MCF 10A (cell line): ENCODE measurements around the gene ZNF148. TPM values are rescaled to one million over a fixed set of nuclear protein-coding genes. Genes with fewer than 3 reads are reported as not detected.
A peak's percentile ranks its signal among the peaks of the same experiment; 100 is the strongest.

Experiments
- BruUV-seq: library from RNA; stranded (reverse); fragments of 400-500 nt; replicated peaks from 2 replicates; lab custom pipeline; 2021; lab: Mats Ljungman, UMichigan
- CTCF ChIA-PET: fragments of 300-600 bp; sonication (Branson Sonifier 250); formaldehyde crosslinking; extraction: SDS; loops from one replicate; lab custom pipeline; 2021; ENCODE audit warnings: antibody characterized with exemption, inconsistent platforms; lab: Yijun Ruan, JAX
- POLR2A ChIA-PET: fragments of 300-600, 350-650 bp; sonication (Branson Sonifier 250); formaldehyde crosslinking; extraction: SDS; loops from one replicate; lab custom pipeline; 2020; ENCODE audit warnings: antibody characterized with exemption, inconsistent platforms; lab: Yijun Ruan, JAX
- DNase-seq: peaks from one replicate; pipeline ENCODE4 v3.0.0-alpha.2; 2018; ENCODE audit not compliant: unreplicated experiment
- H3K27ac Mint-ChIP-seq: one replicate; pipeline ENCODE4 v1.8.0; 2022; ENCODE audit warnings: mild to moderate bottlenecking, low read depth, mixed read lengths; ENCODE audit not compliant: unreplicated experiment
- H3K27me3 Mint-ChIP-seq: one replicate; pipeline ENCODE4 v1.8.0; 2022; ENCODE audit warnings: mixed read lengths; ENCODE audit not compliant: insufficient read depth, unreplicated experiment
- H3K36me3 Mint-ChIP-seq: one replicate; pipeline ENCODE4 v1.8.0; 2022; ENCODE audit warnings: mild to moderate bottlenecking, moderate library complexity, mixed read lengths; ENCODE audit not compliant: insufficient read depth, unreplicated experiment
- H3K4me1 Mint-ChIP-seq: one replicate; pipeline ENCODE4 v1.8.0; 2022; ENCODE audit warnings: mixed read lengths; ENCODE audit not compliant: insufficient read depth, unreplicated experiment
- H3K4me3 Mint-ChIP-seq: one replicate; pipeline ENCODE4 v1.8.0; 2022; ENCODE audit warnings: mild to moderate bottlenecking, moderate library complexity, mixed read lengths; ENCODE audit not compliant: unreplicated experiment
- H3K9me3 Mint-ChIP-seq: one replicate; pipeline ENCODE4 v1.8.0; 2022; ENCODE audit warnings: mixed read lengths; ENCODE audit not compliant: unreplicated experiment
- intact Hi-C: fragments of 100-400 bp; cut with micrococcal nuclease; formaldehyde crosslinking; loops from 2 replicates; pipeline ENCODE4 v1.14.1; 2022
- total RNA-seq: library from RNA; stranded (reverse); gene quantifications from 2 replicates; pipeline ENCODE4 v1.2.3, GENCODE V29; 2022
- TF ChIP-seq, protein P1 (sequence below): fragments of 200-600 bp; IDR thresholded peaks from one replicate; pipeline ENCODE4 v1.8.0; 2022; ENCODE audit warnings: antibody characterized with exemption, mild to moderate bottlenecking; ENCODE audit not compliant: unreplicated experiment

ZNF148 gene
- total RNA-seq, 1 experiment from 2014 or later, result 35.2 TPM

DNA sequence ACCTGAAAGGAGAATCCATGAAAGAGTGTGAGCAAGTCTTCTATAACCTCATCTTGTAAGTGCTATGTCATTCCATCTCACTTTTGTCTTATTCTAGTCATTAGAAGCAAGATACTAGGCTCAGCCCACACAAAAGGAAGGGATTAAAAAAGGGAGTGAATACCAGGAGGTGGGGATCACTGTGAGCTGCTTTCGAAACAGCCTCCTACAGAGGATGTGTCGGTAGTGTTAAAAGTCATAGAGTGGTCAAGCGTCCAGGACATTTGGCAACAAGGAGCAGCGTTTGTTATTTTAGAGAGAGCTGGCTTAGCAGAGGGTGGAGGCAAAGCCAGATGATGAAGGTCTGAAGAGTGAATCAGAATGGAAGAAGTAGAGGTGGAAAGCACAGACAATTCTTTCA is 11.7 kb upstream of the ZNF148 start:
- H3K4me3 Mint-ChIP-seq, result no peak overlapping the region
- POLR2A ChIA-PET, result no interaction called here

DNA sequence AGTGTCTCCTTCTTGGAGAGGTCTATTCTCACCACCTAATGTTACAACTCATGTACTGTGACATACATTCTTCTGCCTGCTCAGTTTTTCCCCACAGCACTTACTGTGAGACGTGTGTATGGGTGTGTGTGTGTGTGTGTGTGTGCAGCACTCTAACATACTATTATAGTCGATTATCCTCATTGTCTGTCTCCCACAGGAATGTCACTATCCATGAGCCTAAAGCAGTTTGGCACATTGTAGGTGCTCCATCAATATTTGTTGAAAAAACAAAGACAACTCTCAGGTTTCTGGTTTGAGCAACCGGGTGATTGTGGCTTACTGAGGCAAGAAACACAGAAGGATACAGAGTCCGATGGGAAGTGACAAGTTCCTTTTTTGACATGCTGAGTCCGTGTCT is 8.6 kb upstream of the ZNF148 start:
- H3K27ac Mint-ChIP-seq, result no peak overlapping the region
- CTCF ChIA-PET, result no interaction called here
- H3K36me3 Mint-ChIP-seq, result no peaks in the 10 kb centered on the region
- POLR2A ChIA-PET, result no interaction called here
- DNase-seq, result no peak
- peaks cover 16% of the 10 kb centered on the region for H3K4me1 Mint-ChIP-seq
- intact Hi-C loops, result no loop called here
- no peaks in the 10 kb centered on the region for H3K9me3 Mint-ChIP-seq
- peaks cover 8% of the 10 kb centered on the region for H3K27me3 Mint-ChIP-seq
- no peak overlapping the region for H3K4me3 Mint-ChIP-seq
- BruUV-seq, result no TSS peak
- TF ChIP-seq, protein P1, sequence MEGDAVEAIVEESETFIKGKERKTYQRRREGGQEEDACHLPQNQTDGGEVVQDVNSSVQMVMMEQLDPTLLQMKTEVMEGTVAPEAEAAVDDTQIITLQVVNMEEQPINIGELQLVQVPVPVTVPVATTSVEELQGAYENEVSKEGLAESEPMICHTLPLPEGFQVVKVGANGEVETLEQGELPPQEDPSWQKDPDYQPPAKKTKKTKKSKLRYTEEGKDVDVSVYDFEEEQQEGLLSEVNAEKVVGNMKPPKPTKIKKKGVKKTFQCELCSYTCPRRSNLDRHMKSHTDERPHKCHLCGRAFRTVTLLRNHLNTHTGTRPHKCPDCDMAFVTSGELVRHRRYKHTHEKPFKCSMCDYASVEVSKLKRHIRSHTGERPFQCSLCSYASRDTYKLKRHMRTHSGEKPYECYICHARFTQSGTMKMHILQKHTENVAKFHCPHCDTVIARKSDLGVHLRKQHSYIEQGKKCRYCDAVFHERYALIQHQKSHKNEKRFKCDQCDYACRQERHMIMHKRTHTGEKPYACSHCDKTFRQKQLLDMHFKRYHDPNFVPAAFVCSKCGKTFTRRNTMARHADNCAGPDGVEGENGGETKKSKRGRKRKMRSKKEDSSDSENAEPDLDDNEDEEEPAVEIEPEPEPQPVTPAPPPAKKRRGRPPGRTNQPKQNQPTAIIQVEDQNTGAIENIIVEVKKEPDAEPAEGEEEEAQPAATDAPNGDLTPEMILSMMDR, result no peak

More for the DNA sequence above, 11.7 kb upstream of the ZNF148 start:
- TF ChIP-seq, protein P1, result no peak
- peaks cover 8% of the 10 kb centered on the region for H3K27me3 Mint-ChIP-seq
- H3K4me1 Mint-ChIP-seq, result peaks cover 12% of the 10 kb centered on the region
- CTCF ChIA-PET, result interaction anchor here (0.6 kb wide), 1 partner anchor 237 kb away, joined by 3 read pairs; no protein-coding TSS in a partner anchor
- intact Hi-C loops, result no loop called here
- no peaks in the 10 kb centered on the region for H3K36me3 Mint-ChIP-seq
- H3K9me3 Mint-ChIP-seq, result no peaks in the 10 kb centered on the region
- peak; percentile 49 for DNase-seq
- no TSS peak for BruUV-seq
- H3K27ac Mint-ChIP-seq, result no peak overlapping the region

DNA sequence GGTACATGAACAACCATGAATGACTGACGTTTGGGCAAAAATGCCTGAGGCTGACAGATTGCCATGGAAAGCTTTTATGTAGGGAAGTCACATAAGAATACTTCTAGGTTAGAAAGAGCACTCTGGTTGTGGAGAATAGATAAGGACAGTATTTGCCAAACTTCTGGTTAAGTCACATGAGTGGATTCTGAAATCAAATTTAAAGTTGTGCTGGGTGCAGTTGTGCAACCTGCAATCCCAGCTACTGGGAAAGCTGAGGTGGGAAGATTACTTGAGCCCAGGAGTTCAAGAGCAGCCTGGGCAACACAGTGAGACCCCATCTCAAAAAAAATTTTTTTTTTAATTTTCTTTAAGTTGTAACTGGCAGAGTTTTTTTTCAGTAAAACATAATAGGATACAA is 7.2 kb upstream of the ZNF148 start:
- TF ChIP-seq, protein P1, result no peak
- Mint-ChIP-seq H3K4me1 (peaks cover 16% of the 10 kb centered on the region), H3K27me3 (peaks cover 8% of the 10 kb centered on the region), H3K36me3 (no peaks in the 10 kb centered on the region), H3K27ac (no peak overlapping the region), H3K9me3 (no peaks in the 10 kb centered on the region), H3K4me3 (no peak overlapping the region)
- ChIA-PET POLR2A (no interaction called here), CTCF (interaction anchor here (1.7 to 2.1 kb wide), 2 partner anchors 15 to 55 kb away, joined by 5 to 6 read pairs; no protein-coding TSS in a partner anchor)
- BruUV-seq, result no TSS peak
- intact Hi-C loops, result no loop called here
- DNase-seq, result no peak

DNA sequence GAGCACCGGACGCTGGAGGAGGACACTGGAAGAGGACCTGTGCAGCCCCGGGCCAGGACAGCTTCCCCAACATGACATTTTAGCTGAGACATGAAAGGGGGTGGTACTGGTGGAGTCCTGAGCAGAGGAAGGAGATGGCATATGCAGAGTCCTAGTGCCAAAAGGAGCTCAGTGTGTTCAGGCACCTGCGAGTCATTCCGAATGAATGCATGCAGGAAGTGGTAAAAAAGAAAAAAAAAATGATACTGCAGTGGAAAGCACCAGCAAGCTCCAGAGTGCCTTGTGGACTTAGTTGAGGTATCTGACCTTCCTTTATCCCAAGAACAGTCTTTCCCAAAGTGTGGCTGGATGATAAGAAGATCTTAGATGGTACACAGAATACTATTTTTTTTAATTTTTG is 6.6 kb upstream of the ZNF148 start:
- Mint-ChIP-seq H3K36me3 (no peaks in the 10 kb centered on the region), H3K27me3 (peaks cover 8% of the 10 kb centered on the region), H3K4me3 (no peak overlapping the region), H3K4me1 (peaks cover 12% of the 10 kb centered on the region), H3K9me3 (no peaks in the 10 kb centered on the region), H3K27ac (no peak overlapping the region)
- DNase-seq, result no peak
- POLR2A ChIA-PET, result no interaction called here
- BruUV-seq, result no TSS peak
- TF ChIP-seq, protein P1, result no peak
- intact Hi-C loops, result no loop called here
- CTCF ChIA-PET, result interaction anchor here (1.7 to 2.1 kb wide), 2 partner anchors 15 to 55 kb away, joined by 5 to 6 read pairs; no protein-coding TSS in a partner anchor
